HepG2 (cell line): ENCODE data around the gene SOCS3. TPM values are rescaled to one million over a fixed set of nuclear protein-coding genes. Genes with fewer than 3 reads are reported as not detected.

Experiments
- EP300 ChIP-seq, 3 experiments: sonication (generic) in 1 of 3; formaldehyde crosslinking in 1 of 3; IDR thresholded peaks; 2 replicates each; pipeline versions ENCODE4 v1.5.1 to v1.6.1; 2011 to 2020; ENCODE audit warnings: low read depth in 2 of 3, low read length in 2 of 3, borderline replicate concordance in 1 of 3, improper control_type of control experiment in 1 of 3, mild to moderate bottlenecking in 1 of 3, missing genetic modification reagents in 1 of 3, moderate library complexity in 1 of 3
- FOXK1 ChIP-seq: sonication (generic); formaldehyde crosslinking; IDR thresholded peaks from 2 replicates; pipeline ENCODE4 v1.4.0; 2020; ENCODE audit warnings: low read depth, missing genetic modification reagents, borderline replicate concordance
- HBP1 ChIP-seq: IDR thresholded peaks from 2 replicates; pipeline ENCODE4 v1.6.1; 2016; ENCODE audit warnings: low read depth, control low read depth
- HIVEP1 ChIP-seq: sonication (generic); formaldehyde crosslinking; IDR thresholded peaks from 2 replicates; pipeline ENCODE4 v1.4.0; 2020; ENCODE audit warnings: mild to moderate bottlenecking, missing genetic modification reagents
- JUND ChIP-seq: sonication (generic); formaldehyde crosslinking; IDR thresholded peaks from 2 replicates; pipeline ENCODE4 v1.8.0; 2022; ENCODE audit warnings: mild to moderate bottlenecking, missing genetic modification reagents
- KDM4B ChIP-seq: sonication (generic); formaldehyde crosslinking; IDR thresholded peaks from 2 replicates; pipeline ENCODE4 v1.4.0; 2020; ENCODE audit warnings: missing genetic modification reagents
- KLF12 ChIP-seq: sonication (generic); formaldehyde crosslinking; IDR thresholded peaks from 2 replicates; pipeline ENCODE4 v1.4.0; 2020; ENCODE audit warnings: missing genetic modification reagents, borderline replicate concordance
- MXD1 ChIP-seq: sonication (generic); formaldehyde crosslinking; IDR thresholded peaks from 2 replicates; pipeline ENCODE4 v1.4.0; 2020; ENCODE audit warnings: mild to moderate bottlenecking, missing genetic modification reagents
- PHB2 ChIP-seq: fragments of 450-650 bp; IDR thresholded peaks from 2 replicates; pipeline ENCODE4 v1.6.1; 2018; ENCODE audit not compliant: partially characterized antibody
- RBAK ChIP-seq: sonication (generic); formaldehyde crosslinking; IDR thresholded peaks from 2 replicates; pipeline ENCODE4 v1.5.1; 2020; ENCODE audit warnings: mild to moderate bottlenecking, missing genetic modification reagents
- RXRB ChIP-seq: IDR thresholded peaks from 2 replicates; pipeline ENCODE4 v1.6.1; 2016; ENCODE audit warnings: borderline replicate concordance, missing genetic modification reagents, missing compliant biosample characterization
- SIX4 ChIP-seq: sonication (generic); formaldehyde crosslinking; IDR thresholded peaks from 2 replicates; pipeline ENCODE4 v1.4.0; 2020; ENCODE audit warnings: missing genetic modification reagents
- SMC3 ChIP-seq: IDR thresholded peaks from 2 replicates; pipeline ENCODE4 v1.6.1; 2011; ENCODE audit warnings: low read length, improper control_type of control experiment
- SNAPC2 ChIP-seq: sonication (generic); formaldehyde crosslinking; IDR thresholded peaks from 2 replicates; pipeline ENCODE4 v1.8.1; 2022; ENCODE audit warnings: mild to moderate bottlenecking, missing genetic modification reagents
- TFDP1 ChIP-seq: IDR thresholded peaks from 2 replicates; pipeline ENCODE4 v1.6.1; 2016; ENCODE audit warnings: missing compliant biosample characterization, missing genetic modification reagents, borderline replicate concordance
- ZHX1 ChIP-seq: sonication (generic); formaldehyde crosslinking; IDR thresholded peaks from 2 replicates; pipeline ENCODE4 v1.8.1; 2022; ENCODE audit warnings: low read depth, mild to moderate bottlenecking, missing genetic modification reagents
- ZMAT3 ChIP-seq: sonication (generic); formaldehyde crosslinking; conservative IDR thresholded peaks from 2 replicates; pipeline ENCODE4 v1.7.0; 2021; ENCODE audit warnings: missing genetic modification reagents
- ZNF432 ChIP-seq: sonication (generic); formaldehyde crosslinking; IDR thresholded peaks from 2 replicates; pipeline ENCODE4 v1.5.0; 2020; ENCODE audit warnings: missing genetic modification reagents, mild to moderate bottlenecking, borderline replicate concordance
- ZNF543 ChIP-seq: sonication (generic); formaldehyde crosslinking; IDR thresholded peaks from 2 replicates; pipeline ENCODE4 v1.4.0; 2020; ENCODE audit warnings: mild to moderate bottlenecking, missing genetic modification reagents
- ZNF614 ChIP-seq: IDR thresholded peaks from 2 replicates; pipeline ENCODE4 v1.6.1; 2018; ENCODE audit warnings: missing biosample characterization, missing genetic modification reagents, inconsistent platforms, borderline replicate concordance
- ZNF652 ChIP-seq: IDR thresholded peaks from 2 replicates; pipeline ENCODE4 v1.6.1; 2016; ENCODE audit warnings: low read depth, borderline replicate concordance
- ZNF670 ChIP-seq: sonication (generic); formaldehyde crosslinking; IDR thresholded peaks from 2 replicates; pipeline ENCODE4 v1.8.0; 2022; ENCODE audit warnings: mild to moderate bottlenecking, missing genetic modification reagents, borderline replicate concordance
- ZNF740 ChIP-seq: sonication (generic); formaldehyde crosslinking; IDR thresholded peaks from 2 replicates; pipeline ENCODE4 v1.4.0; 2020; ENCODE audit warnings: missing genetic modification reagents
- ZNF768 ChIP-seq: sonication (generic); formaldehyde crosslinking; IDR thresholded peaks from 2 replicates; pipeline ENCODE4 v1.4.0; 2020; ENCODE audit warnings: missing genetic modification reagents
- ZSCAN12 ChIP-seq: sonication (generic); formaldehyde crosslinking; IDR thresholded peaks from 2 replicates; pipeline ENCODE4 v1.9.0; 2021; ENCODE audit warnings: mild to moderate bottlenecking, missing genetic modification reagents
- ZSCAN22 ChIP-seq: sonication (generic); formaldehyde crosslinking; IDR thresholded peaks from 2 replicates; pipeline ENCODE4 v1.4.0; 2020; ENCODE audit warnings: mild to moderate bottlenecking, missing genetic modification reagents
- polyA plus RNA-seq, 8 experiments: library from polyadenylated mRNA; depleted of rRNA in 3 of 8; stranded (reverse) in 7 of 8; unstranded in 1 of 8; fragments of >200 nt; fragmentation: Illumina TruSeq in 4 of 8; extraction: Trizol in 4 of 8; gene quantifications; 2 replicates each; pipeline versions ENCODE4 v1.2.1 to v1.2.3, GENCODE V29; 2011 to 2016; ENCODE audit warnings: low read depth in 4 of 8, missing spikeins in 1 of 8, mixed read lengths in 1 of 8; ENCODE audit not compliant: insufficient read depth in 1 of 8
- total RNA-seq, 5 experiments: library from RNA; depleted of rRNA; stranded (reverse); fragments of >200 nt; fragmentation: Illumina TruSeq; extraction: Trizol; gene quantifications; 2 replicates each; pipeline ENCODE4 v1.2.3, GENCODE V29; 2016; ENCODE audit warnings: low read depth in 1 of 5

Gene SOCS3
- total and polyA plus RNA-seq, 2 of the 13 experiments (the other 11 are each of a cell fraction or from before 2014, with no cell fraction given), result 0.77 to 2.4 TPM

GRCh38 chr17:78399693-78400144, 39.8 kb upstream of the SOCS3 start (continued):
- TF ChIP-seq TFDP1 (CRISPR knock-in tag) (no peak), EP300 (IDR thresholded peaks at IDR 0.05; ENCODE audit: low read depth in 2 of 2, low read length in 2 of 2) (peak in 1 of 2 experiments; percentile 87; a peak in 2 of 4 replicates), EP300 (CRISPR knock-in tag; IDR thresholded peaks at IDR 0.05; ENCODE audit: borderline replicate concordance) (peak; percentile 65; the same call in 1 of the 2 replicates), ZNF652 (CRISPR knock-in tag) (no peak; the same call in 1 of the 2 replicates), ZNF432 (CRISPR knock-in tag) (no peak), FOXK1 (CRISPR knock-in tag) (peak; percentile 97), SIX4 (CRISPR knock-in tag) (no peak), MXD1 (CRISPR knock-in tag) (no peak), KDM4B (no peak), ZNF614 (CRISPR knock-in tag) (no peak; the same call in 1 of the 2 replicates), HIVEP1 (no peak), ZNF768 (no peak), JUND (CRISPR knock-in tag) (peak; percentile 92), SNAPC2 (CRISPR knock-in tag) (no peak), SMC3 (peak; percentile 13; the same call in 1 of the 2 replicates), KLF12 (no peak), ZNF543 (CRISPR knock-in tag) (no peak), RBAK (CRISPR knock-in tag) (no peak), ZMAT3 (CRISPR knock-in tag) (no peak), ZNF670 (CRISPR knock-in tag) (no peak), ZNF740 (no peak), PHB2 (no peak), ZHX1 (no peak), ZSCAN22 (no peak), RXRB (CRISPR knock-in tag) (peak; percentile 87), ZSCAN12 (no peak), HBP1 (CRISPR knock-in tag) (no peak)
